ENCODE results near the gene ARHGAP19. TPM values are rescaled to one million over a fixed set of nuclear protein-coding genes. Genes with fewer than 3 reads are reported as not detected.
A peak's percentile ranks its signal among the peaks of the same experiment; 100 is the strongest.

The ARHGAP19 gene
- polyA plus RNA-seq, 3 donors, result 8.3 to 10.6 (median 10.2) TPM

- Histone ChIP-seq H3K36me3 (replicated peaks in 1 of 2; ENCODE audit: control insufficient read depth in 1 of 2, insufficient read depth in 2 of 2, low read length in 2 of 2) (peaks cover 4 to 28% of the 10 kb centered on the region in 2 donors), H4K20me1 (ENCODE audit: insufficient read depth, low read length) (peaks cover 89% of the 10 kb centered on the region), H3K4me3 (replicated peaks in 1 of 3; ENCODE audit: low read depth in 2 of 3, low read length in 3 of 3) (peak overlapping the region in 1 of 3 experiments; percentile 26), H3K27me3 (ENCODE audit: control insufficient read depth in 2 of 2, insufficient read depth in 2 of 2, low read length in 2 of 2) (no peaks in the 10 kb centered on the region), H3K27ac (ENCODE audit: low read depth in 1 of 2, low read length in 2 of 2) (peak overlapping the region in 1 of 2 donors; percentile 33), H3K4me2 (replicated peaks; ENCODE audit: extremely low read depth, low read length, poor library complexity, severe bottlenecking) (no peak overlapping the region), H2AFZ (ENCODE audit: insufficient read depth, low read depth, low read length, poor library complexity, severe bottlenecking) (no peak overlapping the region), H3K9ac (ENCODE audit: insufficient read depth, low read length, poor library complexity, severe bottlenecking) (no peak overlapping the region), H3K4me1 (ENCODE audit: control insufficient read depth in 1 of 2, insufficient read depth in 2 of 2, low read length in 2 of 2) (peaks cover 31 to 40% of the 10 kb centered on the region in 2 donors), H3K9me3 (replicated peaks in 1 of 2; ENCODE audit: control insufficient read depth in 1 of 2, insufficient read depth in 1 of 2, low read length in 2 of 2) (no peaks in the 10 kb centered on the region), H3K79me2 (ENCODE audit: insufficient read depth, low read length) (peaks cover 81% of the 10 kb centered on the region)
- Mint-ChIP-seq H3K27ac (peak overlapping the region in 4 of 7 donors; percentile 17 to 62 (median 20)), H3K9me3 (peaks cover 0 to 4% (median 0%) of the 10 kb centered on the region in 7 donors), H3K4me1 (peaks cover 54% of the 10 kb centered on the region), H3K36me3 (peaks cover 26 to 44% of the 10 kb centered on the region in 2 donors), H3K27me3 (ENCODE audit: low read depth in 3 of 3) (peaks cover 0 to 2% (median 1%) of the 10 kb centered on the region in 3 donors), H3K4me3 (no peak overlapping the region)
- 65% methylated on average over 2 of the region's 4 CpGs for WGBS (ENCODE audit: insufficient coverage)
- peak in 1 of 3 donors; percentile 43 for DNase-seq
- TF ChIP-seq CTCF (IDR thresholded peaks at IDR 0.05), result no peak
- intact Hi-C loops (cut with micrococcal nuclease), result loop anchor here in 1 of 2 donors (5.0 kb wide), 1 partner anchor 36 kb away; no protein-coding TSS in a partner anchor
These were observed 31.1 kb upstream of the ARHGAP19 start for GRCh38 chr10:97323501-97323900.

- DNase-seq, result no peak
- peak overlapping the region in 1 of 2 donors; percentile 96 for H3K27ac ChIP-seq (ENCODE audit: low read depth in 1 of 2, low read length in 2 of 2)
- peaks cover 0 to 3% (median 2%) of the 10 kb centered on the region in 3 donors for H3K27me3 Mint-ChIP-seq (ENCODE audit: low read depth in 3 of 3)
- H3K4me1 Mint-ChIP-seq, result peaks cover 53% of the 10 kb centered on the region
- WGBS (ENCODE audit: insufficient coverage), result 100% methylated on average over 1 of the region's 3 CpGs
- peak overlapping the region; percentile 91 for H3K9ac ChIP-seq (ENCODE audit: insufficient read depth, low read length, poor library complexity, severe bottlenecking)
- intact Hi-C loops (cut with micrococcal nuclease), result loop anchor here (1.0 to 5.0 kb wide), 4 partner anchors 9 to 79 kb away; partner anchors contain the start of genes FRAT2 (in 1 of the 2) and RRP12 (in 1 of the 2)
- peaks cover 32 to 37% of the 10 kb centered on the region in 2 donors for H3K4me1 ChIP-seq (ENCODE audit: control insufficient read depth in 1 of 2, insufficient read depth in 2 of 2, low read length in 2 of 2)
- no peak overlapping the region for H2AFZ ChIP-seq (ENCODE audit: insufficient read depth, low read depth, low read length, poor library complexity, severe bottlenecking)
- H3K27me3 ChIP-seq (ENCODE audit: control insufficient read depth in 2 of 2, insufficient read depth in 2 of 2, low read length in 2 of 2), result no peaks in the 10 kb centered on the region
- H3K36me3 ChIP-seq (replicated peaks in 1 of 2; ENCODE audit: control insufficient read depth in 1 of 2, insufficient read depth in 2 of 2, low read length in 2 of 2), result peaks cover 0 to 12% of the 10 kb centered on the region in 2 donors
- peak overlapping the region; percentile 68 to 97 (median 93) for H3K27ac Mint-ChIP-seq
- peaks cover 16 to 27% of the 10 kb centered on the region in 2 donors for H3K36me3 Mint-ChIP-seq
- no peak for TF ChIP-seq CTCF (IDR thresholded peaks at IDR 0.05)
- peaks cover 0 to 6% (median 0%) of the 10 kb centered on the region in 7 donors for H3K9me3 Mint-ChIP-seq
- peak overlapping the region; percentile 88 to 100 (median 96) for H3K4me3 ChIP-seq (replicated peaks in 1 of 3; ENCODE audit: low read depth in 2 of 3, low read length in 3 of 3)
- no peaks in the 10 kb centered on the region for H3K9me3 ChIP-seq (replicated peaks in 1 of 2; ENCODE audit: control insufficient read depth in 1 of 2, insufficient read depth in 1 of 2, low read length in 2 of 2)
- peak overlapping the region; percentile 77 for H3K4me2 ChIP-seq (replicated peaks; ENCODE audit: extremely low read depth, low read length, poor library complexity, severe bottlenecking)
- H3K79me2 ChIP-seq (ENCODE audit: insufficient read depth, low read length), result peaks cover 74% of the 10 kb centered on the region
- H3K4me3 Mint-ChIP-seq, result peak overlapping the region; percentile 97 to 98
- H4K20me1 ChIP-seq (ENCODE audit: insufficient read depth, low read length), result peaks cover 72% of the 10 kb centered on the region
These were observed 29.4 kb upstream of the ARHGAP19 start for GRCh38 chr10:97321804-97322190.
